ENCODE data around the gene PNPLA7. TPM values are rescaled to one million over a fixed set of nuclear protein-coding genes. Genes with fewer than 3 reads are reported as not detected.

Gene PNPLA7
- total and polyA plus RNA-seq, 2 of the 13 experiments (the other 11 are each of a cell fraction or from before 2014, with no cell fraction given): 0.42 to 1.5 TPM

DNA sequence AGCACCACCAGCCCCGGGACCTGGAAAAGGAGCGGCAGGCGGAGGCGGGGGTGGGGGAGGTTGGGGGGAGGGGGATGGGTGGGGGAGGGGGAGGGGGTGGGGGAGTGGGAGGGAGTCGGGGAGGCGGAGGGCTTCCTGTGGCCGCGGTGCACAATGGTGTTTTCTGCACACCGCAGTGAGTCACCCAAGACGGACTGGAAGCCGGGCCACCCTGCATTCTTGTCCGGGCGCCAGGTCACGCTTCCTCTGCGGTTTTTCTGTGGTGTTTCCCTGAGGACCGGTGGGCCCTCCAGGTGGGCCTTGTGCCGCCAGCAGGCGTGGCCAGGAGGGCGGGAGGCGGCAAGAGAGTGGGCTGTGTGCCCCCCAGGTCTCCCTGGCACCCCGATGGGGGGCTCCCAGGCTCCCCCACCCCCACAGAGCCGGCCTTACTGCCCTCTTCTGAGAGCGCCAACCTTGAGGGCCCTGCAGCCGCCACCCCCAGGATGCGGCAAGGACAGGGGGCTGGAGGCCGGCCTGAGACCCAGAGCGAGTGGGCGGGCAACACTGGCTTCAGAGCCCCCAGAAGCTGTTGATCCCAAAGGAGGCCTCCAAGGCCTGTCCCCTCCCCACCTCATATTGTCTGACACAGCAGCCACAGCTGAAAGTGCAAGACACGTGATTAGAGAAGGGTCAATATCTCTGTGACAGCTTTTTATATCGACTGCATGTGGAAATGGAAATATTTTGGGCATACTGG, 138.4 kb downstream of the PNPLA7 start (continued):
- TF ChIP-seq PCBP1 (IDR thresholded peaks at IDR 0.05; ENCODE audit: borderline replicate concordance, low read depth, low read length) (peak; percentile 99), KMT2B (CRISPR knock-in tag; IDR thresholded peaks at IDR 0.05) (no peak), BHLHE40 (IDR thresholded peaks at IDR 0.05; ENCODE audit: low read length) (peak; percentile 56), POLR2G (IDR thresholded peaks at IDR 0.05; ENCODE audit: low read depth, low read length) (no peak), CHD4 (IDR thresholded peaks at IDR 0.05; ENCODE audit: borderline replicate concordance, low read length) (no peak)

DNA sequence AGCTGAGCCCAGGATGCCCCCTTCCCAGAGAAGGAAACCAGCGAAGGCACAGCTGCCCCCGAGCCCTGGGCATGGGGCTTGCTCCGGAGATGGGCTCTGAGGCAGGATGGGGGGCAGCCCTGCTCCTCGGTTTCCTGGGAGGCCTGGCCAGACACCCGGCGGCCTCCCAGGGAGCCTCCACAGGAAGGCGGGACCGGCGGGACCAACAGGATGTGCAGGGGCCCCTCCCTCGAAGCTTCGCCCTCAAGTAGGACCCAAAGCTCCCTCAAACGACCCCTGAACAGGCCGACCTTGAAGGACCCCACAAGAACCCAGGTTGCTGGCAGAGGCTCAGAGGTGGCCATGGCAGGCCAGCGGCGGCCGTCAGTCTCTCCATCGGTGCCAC, 138.9 kb downstream of the PNPLA7 start:
- intact Hi-C loops (cut with micrococcal nuclease; ENCODE audit: unreplicated experiment): no loop called here
- no peak overlapping the region for H3K9ac ChIP-seq (ENCODE audit: insufficient read depth, low read depth, low read length)
- no peaks in the 10 kb centered on the region for H4K20me1 ChIP-seq (ENCODE audit: insufficient read depth, low read length)
- DNase-seq (ENCODE audit: low spot score) (no peak), FAIRE-seq (no peak), ATAC-seq (no peak)
- no peaks in the 10 kb centered on the region for H3K9me3 ChIP-seq (ENCODE audit: low read length)
- no peaks in the 10 kb centered on the region for H3K79me2 ChIP-seq (ENCODE audit: insufficient read depth, low read length)
- 85% methylated on average over 9 of the region's 17 CpGs for WGBS (ENCODE audit: low lambda C conversion rate)
- CTCF ChIA-PET (ENCODE audit: low intra/inter-chr PET ratio, low total read pairs): no interaction called here
- no peak for TF ChIP-seq NCOR1 (IDR thresholded peaks at IDR 0.05; ENCODE audit: borderline replicate concordance, low read length)
- no peak for TF ChIP-seq AHR (CRISPR knock-in tag; IDR thresholded peaks at IDR 0.05)
- no peaks in the 10 kb centered on the region for H3K27me3 ChIP-seq (ENCODE audit: control insufficient read depth in 1 of 2, insufficient read depth in 2 of 2, low read length in 2 of 2)
- H3K27ac ChIP-seq (ENCODE audit: extremely low read length, insufficient read depth, low read length): no peak overlapping the region
- in situ Hi-C loops (cut with HindIII; ENCODE audit: extremely low pct_ligation_motif_present, low pct_unique_long_range_greater_than_20kb): no loop called here
- no TSS peak for BruUV-seq (replicated peaks)
- POLR2A ChIA-PET: no interaction called here
- no peak overlapping the region for H3K4me3 ChIP-seq (replicated peaks in 1 of 3; ENCODE audit: insufficient read depth in 1 of 3, low read depth in 2 of 3, low read length in 3 of 3)
- H3K4me2 ChIP-seq (ENCODE audit: low read depth, low read length): no peak overlapping the region
- H3K4me1 ChIP-seq (ENCODE audit: insufficient read depth, low read length): peaks cover 13% of the 10 kb centered on the region
- no peak overlapping the region for H2AFZ ChIP-seq (ENCODE audit: low read length)
- H3K36me3 ChIP-seq (replicated peaks in 1 of 2; ENCODE audit: control insufficient read depth in 1 of 2, insufficient read depth in 2 of 2, low read length in 2 of 2): no peaks in the 10 kb centered on the region

GRCh38 chr9:137410891-137411249, 139.3 kb downstream of the PNPLA7 start:
- Histone ChIP-seq H3K4me2 (ENCODE audit: low read depth, low read length) (no peak overlapping the region), H3K4me3 (replicated peaks in 1 of 3; ENCODE audit: insufficient read depth in 1 of 3, low read depth in 2 of 3, low read length in 3 of 3) (no peak overlapping the region), H3K9ac (ENCODE audit: insufficient read depth, low read depth, low read length) (no peak overlapping the region), H3K4me1 (ENCODE audit: insufficient read depth, low read length) (peaks cover 17% of the 10 kb centered on the region), H3K79me2 (ENCODE audit: insufficient read depth, low read length) (no peaks in the 10 kb centered on the region), H3K27ac (ENCODE audit: extremely low read length, insufficient read depth, low read length) (no peak overlapping the region), H3K36me3 (replicated peaks in 1 of 2; ENCODE audit: control insufficient read depth in 1 of 2, insufficient read depth in 2 of 2, low read length in 2 of 2) (no peaks in the 10 kb centered on the region), H2AFZ (ENCODE audit: low read length) (no peak overlapping the region), H4K20me1 (ENCODE audit: insufficient read depth, low read length) (no peaks in the 10 kb centered on the region), H3K9me3 (ENCODE audit: low read length) (no peaks in the 10 kb centered on the region), H3K27me3 (ENCODE audit: control insufficient read depth in 1 of 2, insufficient read depth in 2 of 2, low read length in 2 of 2) (no peaks in the 10 kb centered on the region)
- no TSS peak for BruUV-seq (replicated peaks)
- 86% methylated on average over 9 of the region's 15 CpGs for WGBS (ENCODE audit: low lambda C conversion rate)
- TF ChIP-seq ZNF546 (CRISPR knock-in tag; conservative IDR thresholded peaks at IDR 0.05) (no peak), ZNF230 (CRISPR knock-in tag; IDR thresholded peaks at IDR 0.05) (no peak), NONO (IDR thresholded peaks at IDR 0.05) (no peak), NONO (CRISPR knock-in tag; conservative IDR thresholded peaks at IDR 0.05) (no peak)
- TF ChIP-seq, protein P1, sequence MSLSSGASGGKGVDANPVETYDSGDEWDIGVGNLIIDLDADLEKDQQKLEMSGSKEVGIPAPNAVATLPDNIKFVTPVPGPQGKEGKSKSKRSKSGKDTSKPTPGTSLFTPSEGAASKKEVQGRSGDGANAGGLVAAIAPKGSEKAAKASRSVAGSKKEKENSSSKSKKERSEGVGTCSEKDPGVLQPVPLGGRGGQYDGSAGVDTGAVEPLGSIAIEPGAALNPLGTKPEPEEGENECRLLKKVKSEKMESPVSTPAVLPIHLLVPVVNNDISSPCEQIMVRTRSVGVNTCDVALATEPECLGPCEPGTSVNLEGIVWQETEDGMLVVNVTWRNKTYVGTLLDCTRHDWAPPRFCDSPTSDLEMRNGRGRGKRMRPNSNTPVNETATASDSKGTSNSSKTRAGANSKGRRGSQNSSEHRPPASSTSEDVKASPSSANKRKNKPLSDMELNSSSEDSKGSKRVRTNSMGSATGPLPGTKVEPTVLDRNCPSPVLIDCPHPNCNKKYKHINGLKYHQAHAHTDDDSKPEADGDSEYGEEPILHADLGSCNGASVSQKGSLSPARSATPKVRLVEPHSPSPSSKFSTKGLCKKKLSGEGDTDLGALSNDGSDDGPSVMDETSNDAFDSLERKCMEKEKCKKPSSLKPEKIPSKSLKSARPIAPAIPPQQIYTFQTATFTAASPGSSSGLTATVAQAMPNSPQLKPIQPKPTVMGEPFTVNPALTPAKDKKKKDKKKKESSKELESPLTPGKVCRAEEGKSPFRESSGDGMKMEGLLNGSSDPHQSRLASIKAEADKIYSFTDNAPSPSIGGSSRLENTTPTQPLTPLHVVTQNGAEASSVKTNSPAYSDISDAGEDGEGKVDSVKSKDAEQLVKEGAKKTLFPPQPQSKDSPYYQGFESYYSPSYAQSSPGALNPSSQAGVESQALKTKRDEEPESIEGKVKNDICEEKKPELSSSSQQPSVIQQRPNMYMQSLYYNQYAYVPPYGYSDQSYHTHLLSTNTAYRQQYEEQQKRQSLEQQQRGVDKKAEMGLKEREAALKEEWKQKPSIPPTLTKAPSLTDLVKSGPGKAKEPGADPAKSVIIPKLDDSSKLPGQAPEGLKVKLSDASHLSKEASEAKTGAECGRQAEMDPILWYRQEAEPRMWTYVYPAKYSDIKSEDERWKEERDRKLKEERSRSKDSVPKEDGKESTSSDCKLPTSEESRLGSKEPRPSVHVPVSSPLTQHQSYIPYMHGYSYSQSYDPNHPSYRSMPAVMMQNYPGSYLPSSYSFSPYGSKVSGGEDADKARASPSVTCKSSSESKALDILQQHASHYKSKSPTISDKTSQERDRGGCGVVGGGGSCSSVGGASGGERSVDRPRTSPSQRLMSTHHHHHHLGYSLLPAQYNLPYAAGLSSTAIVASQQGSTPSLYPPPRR (CRISPR knock-in tag; IDR thresholded peaks at IDR 0.05; ENCODE audit: borderline replicate concordance): no peak
- in situ Hi-C loops (cut with HindIII; ENCODE audit: extremely low pct_ligation_motif_present, low pct_unique_long_range_greater_than_20kb) (no loop called here), intact Hi-C loops (cut with micrococcal nuclease; ENCODE audit: unreplicated experiment) (no loop called here)
- DNase-seq (ENCODE audit: low spot score) (no peak), FAIRE-seq (no peak), ATAC-seq (no peak)
- ChIA-PET POLR2A (no interaction called here), CTCF (ENCODE audit: low intra/inter-chr PET ratio, low total read pairs) (no interaction called here)

All from HepG2 (cell line).